ENCODE results near the gene PEX11B. TPM values are rescaled to one million over a fixed set of nuclear protein-coding genes. Genes with fewer than 3 reads are reported as not detected.
A peak's percentile ranks its signal among the peaks of the same experiment; 100 is the strongest.
"Not testable (repeated sequence)": the region's sequence is repeated elsewhere in the genome, so short reads cannot be mapped to it uniquely, and the experiment has no call there.

The PEX11B gene
- total RNA-seq, 2 donors from 2014 or later = 20.1 to 21.2 TPM

- Histone ChIP-seq H3K4me1 (no peaks in the 10 kb centered on the region), H3K9me3 (no peaks in the 10 kb centered on the region), H3K4me3 (no peak overlapping the region), H3K36me3 (peaks cover 48% of the 10 kb centered on the region), H3K27ac (no peak overlapping the region), H3K27me3 (no peaks in the 10 kb centered on the region)
- DNase-seq (ENCODE audit: low spot score) = no peak
- TF ChIP-seq, protein P1, sequence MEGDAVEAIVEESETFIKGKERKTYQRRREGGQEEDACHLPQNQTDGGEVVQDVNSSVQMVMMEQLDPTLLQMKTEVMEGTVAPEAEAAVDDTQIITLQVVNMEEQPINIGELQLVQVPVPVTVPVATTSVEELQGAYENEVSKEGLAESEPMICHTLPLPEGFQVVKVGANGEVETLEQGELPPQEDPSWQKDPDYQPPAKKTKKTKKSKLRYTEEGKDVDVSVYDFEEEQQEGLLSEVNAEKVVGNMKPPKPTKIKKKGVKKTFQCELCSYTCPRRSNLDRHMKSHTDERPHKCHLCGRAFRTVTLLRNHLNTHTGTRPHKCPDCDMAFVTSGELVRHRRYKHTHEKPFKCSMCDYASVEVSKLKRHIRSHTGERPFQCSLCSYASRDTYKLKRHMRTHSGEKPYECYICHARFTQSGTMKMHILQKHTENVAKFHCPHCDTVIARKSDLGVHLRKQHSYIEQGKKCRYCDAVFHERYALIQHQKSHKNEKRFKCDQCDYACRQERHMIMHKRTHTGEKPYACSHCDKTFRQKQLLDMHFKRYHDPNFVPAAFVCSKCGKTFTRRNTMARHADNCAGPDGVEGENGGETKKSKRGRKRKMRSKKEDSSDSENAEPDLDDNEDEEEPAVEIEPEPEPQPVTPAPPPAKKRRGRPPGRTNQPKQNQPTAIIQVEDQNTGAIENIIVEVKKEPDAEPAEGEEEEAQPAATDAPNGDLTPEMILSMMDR (IDR thresholded peaks at IDR 0.05) = no peak
Measured at GRCh38 chr1:145935708-145936107, 17.2 kb upstream of the PEX11B start.

DNA sequence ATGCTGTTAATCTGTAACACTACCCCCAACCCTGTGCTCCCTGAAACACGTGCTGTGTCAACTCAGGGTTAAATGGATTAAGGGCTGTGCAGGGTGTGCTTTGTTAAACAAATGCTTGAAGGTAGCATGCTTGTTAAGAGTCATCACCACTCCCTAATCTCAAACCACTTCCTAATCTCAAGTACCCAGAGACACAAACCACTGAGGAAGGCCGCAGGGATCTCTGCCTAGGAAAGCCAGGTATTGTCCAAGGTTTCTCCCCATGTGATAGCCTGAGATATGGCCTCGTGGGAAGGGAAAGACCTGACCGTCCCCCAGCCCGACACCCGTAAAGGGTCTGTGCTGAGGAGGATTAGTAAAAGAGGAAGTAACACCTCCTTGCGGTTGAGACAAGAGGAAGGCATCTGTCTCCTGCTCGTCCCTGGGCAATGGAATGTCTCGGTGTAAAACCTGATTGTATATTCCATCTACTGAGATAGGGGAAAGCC is 14.0 kb upstream of the PEX11B start:
- peaks cover 45% of the 10 kb centered on the region for H3K36me3 ChIP-seq
- H3K9me3 ChIP-seq, H3K27ac ChIP-seq: not testable (repeated sequence)

GRCh38 chr1:145927916-145928643 is 9.6 kb upstream of the PEX11B start:
- Histone ChIP-seq H3K27ac (peak overlapping the region; percentile 93 to 97), H3K4me3 (peak overlapping the region; percentile 70 to 72), H3K36me3 (peaks cover 13% of the 10 kb centered on the region), H3K27me3 (no peaks in the 10 kb centered on the region), H3K4me1 (peaks cover 0 to 21% of the 10 kb centered on the region in 2 donors), H3K9me3 (no peaks in the 10 kb centered on the region)
- DNase-seq (ENCODE audit: low spot score) = no peak
- TF ChIP-seq, protein P1 (IDR thresholded peaks at IDR 0.05) = no peak

More for the DNA sequence above, 14.0 kb upstream of the PEX11B start:
- not testable (repeated sequence) for H3K4me3 ChIP-seq; H3K4me1 ChIP-seq; H3K27me3 ChIP-seq; DNase-seq (ENCODE audit: low spot score)

- Histone ChIP-seq H3K36me3 (peaks cover 13% of the 10 kb centered on the region), H3K4me1 (peaks cover 0 to 21% of the 10 kb centered on the region in 2 donors), H3K4me3 (peak within 1 kb of the TSS; percentile 70 to 72)
Measured at GRCh38 chr1:145927063-145927886, 8.8 kb upstream of the PEX11B start, which contains the start of gene RBM8A. Gene RBM8A (minus strand): TSS chr1:145927484. CDS start chr1:145927426, 58 bp downstream.

DNA sequence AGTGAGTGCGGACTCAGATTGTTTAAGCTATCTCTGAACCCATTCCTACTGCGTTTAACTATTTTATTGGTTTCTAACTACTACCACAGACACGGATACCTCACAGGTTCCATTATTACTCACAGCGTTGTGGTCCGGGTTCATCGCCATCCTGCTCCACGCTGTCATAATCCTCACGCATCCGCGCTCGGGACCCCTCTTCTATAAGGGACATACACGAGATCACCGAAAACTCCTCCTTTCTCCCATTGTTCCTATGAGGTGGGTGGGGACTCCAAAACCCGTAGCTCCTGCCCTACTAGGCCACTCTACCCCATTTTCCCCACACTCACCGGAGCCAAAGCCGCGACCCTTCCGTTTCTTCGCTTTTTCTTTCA is 8.2 kb upstream of the PEX11B start:
- peaks cover 13% of the 10 kb centered on the region for H3K36me3 ChIP-seq
- DNase-seq (ENCODE audit: low spot score) = no peak
- H3K4me1 ChIP-seq = peaks cover 0 to 21% of the 10 kb centered on the region in 2 donors
- peak overlapping the region; percentile 70 to 72 for H3K4me3 ChIP-seq
- no peaks in the 10 kb centered on the region for H3K27me3 ChIP-seq
- peak overlapping the region; percentile 93 to 97 for H3K27ac ChIP-seq
- TF ChIP-seq, protein P1 (IDR thresholded peaks at IDR 0.05) = no peak
- H3K9me3 ChIP-seq = no peaks in the 10 kb centered on the region

More at GRCh38 chr1:145927063-145927886, 8.8 kb upstream of the PEX11B start, which contains the start of gene RBM8A:
- no peaks in the 10 kb centered on the region for H3K27me3 ChIP-seq
- peak; percentile 98 for DNase-seq (ENCODE audit: low spot score)
- peak within 1 kb of the TSS; percentile 93 to 97 for H3K27ac ChIP-seq
- no peaks in the 10 kb centered on the region for H3K9me3 ChIP-seq
- TF ChIP-seq, protein P1 (IDR thresholded peaks at IDR 0.05) = peak; percentile 43 to 77

GRCh38 chr1:145922266-145922665 is 3.7 kb upstream of the PEX11B start:
- H3K27ac ChIP-seq = no peak overlapping the region
- TF ChIP-seq, protein P1 (IDR thresholded peaks at IDR 0.05) = no peak

GRCh38 chr1:145920297-145920696 is 1.8 kb upstream of the PEX11B start:
- DNase-seq (ENCODE audit: low spot score); H3K27ac ChIP-seq; H3K4me3 ChIP-seq; H3K27me3 ChIP-seq; H3K9me3 ChIP-seq: not testable (repeated sequence)
- peaks cover 0 to 29% of the 10 kb centered on the region in 2 donors for H3K4me1 ChIP-seq
- peaks cover 12% of the 10 kb centered on the region for H3K36me3 ChIP-seq

More at GRCh38 chr1:145922266-145922665, 3.7 kb upstream of the PEX11B start:
- no peak for DNase-seq (ENCODE audit: low spot score)
- Histone ChIP-seq H3K36me3 (peaks cover 8% of the 10 kb centered on the region), H3K9me3 (no peaks in the 10 kb centered on the region), H3K4me1 (peaks cover 0 to 33% of the 10 kb centered on the region in 2 donors), H3K4me3 (no peak overlapping the region), H3K27me3 (no peaks in the 10 kb centered on the region)

All from right atrium auricular region (tissue), 2 donors.